Measurements from ENCODE around the gene RAB21. TPM values are rescaled to one million over a fixed set of nuclear protein-coding genes. Genes with fewer than 3 reads are reported as not detected.

The RAB21 gene
- total RNA-seq, 1 experiment from 2014 or later = 115 TPM

DNA sequence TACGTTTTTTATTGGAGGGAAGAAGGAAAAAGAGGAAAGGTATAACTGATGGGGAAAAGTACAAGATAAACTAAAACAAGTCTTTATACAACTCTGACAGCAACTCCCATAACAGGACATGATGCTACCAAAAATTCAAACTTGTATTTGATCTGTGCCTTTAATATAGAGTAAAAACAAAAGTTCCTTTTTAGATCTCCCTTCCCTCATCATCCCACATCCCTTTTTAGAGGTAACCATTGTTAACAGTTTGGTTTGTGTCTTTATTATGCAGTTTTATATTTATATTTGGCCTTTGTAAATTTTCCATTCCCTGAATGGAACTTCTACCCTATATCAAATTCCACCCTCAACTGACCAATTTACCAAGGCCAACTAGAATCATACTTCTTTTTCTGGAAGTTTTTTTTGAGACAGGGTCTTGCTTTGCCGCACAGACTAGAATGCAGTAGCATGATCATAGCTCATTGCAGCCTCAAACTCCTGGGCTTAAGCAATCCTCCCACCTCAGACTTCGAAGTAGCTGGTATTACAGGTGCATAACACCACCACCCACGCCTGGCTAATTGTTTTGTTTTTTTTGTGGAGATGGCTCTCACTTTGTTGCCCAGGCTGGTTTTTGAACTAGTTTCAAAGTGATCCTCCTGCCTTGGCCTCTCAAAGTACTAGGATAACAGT, 36.9 kb downstream of the RAB21 start:
- intact Hi-C loops (cut with micrococcal nuclease; ENCODE audit: unreplicated experiment) = no loop called here
- DNase-seq = no peak
- H3K4me1 Mint-ChIP-seq (ENCODE audit: low read depth, unreplicated experiment) = no peaks in the 10 kb centered on the region
- TF ChIP-seq, protein P1, sequence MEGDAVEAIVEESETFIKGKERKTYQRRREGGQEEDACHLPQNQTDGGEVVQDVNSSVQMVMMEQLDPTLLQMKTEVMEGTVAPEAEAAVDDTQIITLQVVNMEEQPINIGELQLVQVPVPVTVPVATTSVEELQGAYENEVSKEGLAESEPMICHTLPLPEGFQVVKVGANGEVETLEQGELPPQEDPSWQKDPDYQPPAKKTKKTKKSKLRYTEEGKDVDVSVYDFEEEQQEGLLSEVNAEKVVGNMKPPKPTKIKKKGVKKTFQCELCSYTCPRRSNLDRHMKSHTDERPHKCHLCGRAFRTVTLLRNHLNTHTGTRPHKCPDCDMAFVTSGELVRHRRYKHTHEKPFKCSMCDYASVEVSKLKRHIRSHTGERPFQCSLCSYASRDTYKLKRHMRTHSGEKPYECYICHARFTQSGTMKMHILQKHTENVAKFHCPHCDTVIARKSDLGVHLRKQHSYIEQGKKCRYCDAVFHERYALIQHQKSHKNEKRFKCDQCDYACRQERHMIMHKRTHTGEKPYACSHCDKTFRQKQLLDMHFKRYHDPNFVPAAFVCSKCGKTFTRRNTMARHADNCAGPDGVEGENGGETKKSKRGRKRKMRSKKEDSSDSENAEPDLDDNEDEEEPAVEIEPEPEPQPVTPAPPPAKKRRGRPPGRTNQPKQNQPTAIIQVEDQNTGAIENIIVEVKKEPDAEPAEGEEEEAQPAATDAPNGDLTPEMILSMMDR (IDR thresholded peaks at IDR 0.05; ENCODE audit: unreplicated experiment) = no peak
- H3K36me3 Mint-ChIP-seq (ENCODE audit: insufficient read depth, unreplicated experiment) = no peaks in the 10 kb centered on the region
- BruUV-seq (replicated peaks) = no TSS peak
- CTCF ChIA-PET = interaction anchor here (0.6 kb wide), 2 partner anchors 11 to 22 kb away, joined by 3 to 5 read pairs; no protein-coding TSS in a partner anchor
- no peaks in the 10 kb centered on the region for H3K9me3 Mint-ChIP-seq (ENCODE audit: low read depth, unreplicated experiment)
- H3K27ac Mint-ChIP-seq (ENCODE audit: unreplicated experiment) = no peak overlapping the region
- no peak overlapping the region for H3K4me3 Mint-ChIP-seq (ENCODE audit: low read depth, unreplicated experiment)
- no peaks in the 10 kb centered on the region for H3K27me3 Mint-ChIP-seq (ENCODE audit: unreplicated experiment)

DNA sequence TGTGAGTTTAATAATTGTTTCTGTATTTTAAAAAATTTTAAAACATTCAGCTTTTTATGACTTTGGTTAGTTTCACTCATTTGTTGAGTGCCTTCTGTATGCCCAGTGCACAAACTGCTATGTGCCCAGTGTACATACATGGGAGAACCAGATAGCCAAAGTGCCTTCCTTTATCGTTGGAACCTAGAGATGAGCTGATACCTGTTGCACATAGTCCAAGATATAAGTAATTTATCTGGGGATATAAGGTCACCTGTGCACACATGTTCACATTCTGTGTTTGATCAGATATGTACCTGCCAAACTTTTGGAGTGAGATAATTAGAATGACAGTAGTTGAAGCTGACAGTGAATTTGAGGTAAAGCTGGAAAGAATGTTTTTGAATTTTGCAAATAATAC, 37.9 kb downstream of the RAB21 start:
- no peak for DNase-seq
- Mint-ChIP-seq H3K4me3 (ENCODE audit: low read depth, unreplicated experiment) (no peak overlapping the region), H3K4me1 (ENCODE audit: low read depth, unreplicated experiment) (no peaks in the 10 kb centered on the region), H3K27ac (ENCODE audit: unreplicated experiment) (no peak overlapping the region), H3K36me3 (ENCODE audit: insufficient read depth, unreplicated experiment) (no peaks in the 10 kb centered on the region), H3K27me3 (ENCODE audit: unreplicated experiment) (no peaks in the 10 kb centered on the region), H3K9me3 (ENCODE audit: low read depth, unreplicated experiment) (no peaks in the 10 kb centered on the region)
- no TSS peak for BruUV-seq (replicated peaks)
- TF ChIP-seq, protein P1 (IDR thresholded peaks at IDR 0.05; ENCODE audit: unreplicated experiment) = no peak
- intact Hi-C loops (cut with micrococcal nuclease; ENCODE audit: unreplicated experiment) = no loop called here
- CTCF ChIA-PET = interaction anchor here (0.6 kb wide), 1 partner anchor 12 kb away, joined by 3 read pairs; no protein-coding TSS in a partner anchor

DNA sequence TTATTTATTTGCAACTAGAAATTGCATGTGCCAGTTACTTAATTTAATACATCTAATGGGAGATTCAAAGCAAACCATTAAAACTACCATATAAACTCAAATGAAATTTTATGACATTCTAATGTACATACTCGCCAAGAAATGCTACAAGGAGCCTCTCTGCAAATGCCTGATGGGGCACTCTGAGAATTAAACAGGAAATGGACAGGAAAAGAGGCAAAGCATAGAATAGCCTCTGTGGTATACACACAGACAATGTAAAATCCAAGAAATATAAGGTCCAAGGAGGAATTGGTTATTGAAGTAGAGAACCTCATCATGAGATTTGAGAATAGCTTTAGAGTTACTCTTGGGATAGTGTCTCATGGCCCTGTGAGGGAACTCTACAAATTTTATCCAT, 41.2 kb downstream of the RAB21 start:
- intact Hi-C loops (cut with micrococcal nuclease; ENCODE audit: unreplicated experiment) = loop anchor here (5.0 kb wide), 1 partner anchor 51 kb away; no protein-coding TSS in a partner anchor
- Mint-ChIP-seq H3K9me3 (ENCODE audit: low read depth, unreplicated experiment) (no peaks in the 10 kb centered on the region), H3K4me1 (ENCODE audit: low read depth, unreplicated experiment) (no peaks in the 10 kb centered on the region), H3K27me3 (ENCODE audit: unreplicated experiment) (no peaks in the 10 kb centered on the region), H3K27ac (ENCODE audit: unreplicated experiment) (no peak overlapping the region), H3K4me3 (ENCODE audit: low read depth, unreplicated experiment) (no peak overlapping the region), H3K36me3 (ENCODE audit: insufficient read depth, unreplicated experiment) (no peaks in the 10 kb centered on the region)
- TF ChIP-seq, protein P1 (IDR thresholded peaks at IDR 0.05; ENCODE audit: unreplicated experiment) = no peak
- CTCF ChIA-PET = no interaction called here
- DNase-seq = no peak
- BruUV-seq (replicated peaks) = no TSS peak

DNA sequence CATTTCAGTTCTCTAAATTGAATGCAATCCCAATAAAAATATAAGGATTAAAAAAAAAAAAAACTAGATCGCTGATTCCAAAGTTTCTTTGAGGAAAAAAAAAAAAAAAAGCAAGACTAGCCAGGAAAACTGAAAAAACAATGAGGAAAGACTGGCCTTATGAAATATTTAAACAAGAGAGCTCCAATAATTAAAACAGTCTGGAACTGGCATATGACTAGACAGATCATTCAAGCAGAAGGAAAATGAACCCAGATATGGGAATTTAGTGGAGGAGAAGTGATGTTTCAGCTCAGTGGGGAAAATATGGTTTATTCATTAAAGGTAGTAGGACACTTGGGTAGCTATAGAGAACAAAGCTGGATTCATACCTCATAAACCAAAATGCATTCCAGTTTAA, 42.9 kb downstream of the RAB21 start:
- CTCF ChIA-PET = interaction anchor here (0.7 kb wide), 2 partner anchors 15 to 41 kb away, joined by 3 to 5 read pairs; no protein-coding TSS in a partner anchor
- no peaks in the 10 kb centered on the region for H3K9me3 Mint-ChIP-seq (ENCODE audit: low read depth, unreplicated experiment)
- H3K36me3 Mint-ChIP-seq (ENCODE audit: insufficient read depth, unreplicated experiment) = no peaks in the 10 kb centered on the region
- no peaks in the 10 kb centered on the region for H3K27me3 Mint-ChIP-seq (ENCODE audit: unreplicated experiment)
- no TSS peak for BruUV-seq (replicated peaks)
- peak overlapping the region; percentile 31 for H3K27ac Mint-ChIP-seq (ENCODE audit: unreplicated experiment)
- no peaks in the 10 kb centered on the region for H3K4me1 Mint-ChIP-seq (ENCODE audit: low read depth, unreplicated experiment)
- DNase-seq = no peak
- intact Hi-C loops (cut with micrococcal nuclease; ENCODE audit: unreplicated experiment) = loop anchor here (5.0 kb wide), 1 partner anchor 50 kb away; no protein-coding TSS in a partner anchor
- no peak overlapping the region for H3K4me3 Mint-ChIP-seq (ENCODE audit: low read depth, unreplicated experiment)
- TF ChIP-seq, protein P1 (IDR thresholded peaks at IDR 0.05; ENCODE audit: unreplicated experiment) = no peak

All from Calu3 (cell line).